HG03060 (cell line): Measurements from ENCODE around the gene COL19A1.
"Not testable (repeated sequence)": the region's sequence is repeated elsewhere in the genome, so short reads cannot be mapped to it uniquely, and the experiment has no call there.

ENCODE experiments used
- ATAC-seq: cut with Tn5 transposase; IDR thresholded peaks from one replicate; pipeline ENCODE4 v1.9.1; 2021; ENCODE audit warnings: low read depth, moderate number of reproducible peaks; ENCODE audit not compliant: unreplicated experiment

The COL19A1 gene

DNA sequence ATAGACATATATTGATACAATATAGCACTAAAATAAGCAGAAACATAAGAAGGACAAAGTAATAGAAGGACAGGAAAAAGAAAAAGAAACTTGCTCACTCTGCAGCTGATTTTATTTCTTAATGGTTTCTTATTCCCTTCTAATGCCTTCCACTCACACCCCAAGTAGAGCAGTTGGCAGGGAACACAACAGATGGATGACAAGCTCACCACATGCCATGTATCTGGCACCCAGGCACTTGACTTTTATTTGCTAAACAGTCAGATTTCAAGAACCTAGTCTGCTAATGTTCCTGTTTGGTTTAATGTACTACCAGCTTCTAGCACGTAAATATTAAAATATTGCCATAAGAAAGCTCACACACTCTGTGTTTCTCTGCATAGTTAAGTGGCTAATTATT, 87.1 kb downstream of the COL19A1 start:
- no peak for ATAC-seq

DNA sequence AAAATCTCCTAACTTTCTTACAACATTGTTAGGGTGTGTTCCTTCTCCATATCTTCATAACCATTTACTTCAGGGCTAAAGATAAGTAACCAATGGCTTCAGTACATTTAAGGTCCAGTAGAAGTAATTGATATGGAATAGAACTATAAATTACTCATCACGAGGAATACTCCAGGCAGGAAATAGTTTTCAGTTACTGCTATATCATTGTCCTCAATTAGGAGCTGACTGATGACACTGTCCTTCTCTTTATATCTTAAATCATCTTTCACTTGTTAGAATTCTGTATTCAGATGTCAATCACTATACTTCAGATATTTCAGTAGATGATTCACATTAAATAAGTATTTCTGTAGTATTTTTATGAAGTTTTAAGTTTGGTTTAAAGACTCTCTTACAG, 88.4 kb downstream of the COL19A1 start:
- ATAC-seq, result no peak

GRCh38 chr6:69957985-69958559, 91.7 kb downstream of the COL19A1 start:
- no peak for ATAC-seq

GRCh38 chr6:69958978-69959377, 92.6 kb downstream of the COL19A1 start:
- ATAC-seq, result no peak

GRCh38 chr6:69965974-69966373, 99.6 kb downstream of the COL19A1 start:
- not testable (repeated sequence) for ATAC-seq

GRCh38 chr6:69973138-69973537, 106.8 kb downstream of the COL19A1 start:
- no peak for ATAC-seq

GRCh38 chr6:69973763-69974162, 107.4 kb downstream of the COL19A1 start:
- no peak for ATAC-seq

DNA sequence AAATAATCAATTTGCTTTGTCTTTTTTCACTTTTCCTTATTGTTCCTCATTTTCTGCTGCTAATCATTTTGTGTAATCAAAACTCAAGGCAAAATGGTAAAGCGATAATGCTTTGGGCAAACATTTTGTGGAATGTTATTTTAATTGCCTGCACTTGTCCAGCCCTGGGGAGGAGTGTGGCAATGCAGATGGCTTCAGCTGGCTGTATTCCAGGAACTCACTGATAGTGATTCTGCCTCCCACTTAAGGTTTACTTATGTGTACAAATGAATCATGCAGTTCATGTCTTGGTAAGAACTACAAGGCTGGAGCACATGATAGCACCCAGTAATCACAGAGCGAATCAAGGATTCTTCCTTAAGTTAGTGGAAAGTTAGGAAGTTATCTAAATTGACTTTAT, 107.8 kb downstream of the COL19A1 start:
- no peak for ATAC-seq

GRCh38 chr6:69976591-69977090, 110.3 kb downstream of the COL19A1 start:
- no peak for ATAC-seq

DNA sequence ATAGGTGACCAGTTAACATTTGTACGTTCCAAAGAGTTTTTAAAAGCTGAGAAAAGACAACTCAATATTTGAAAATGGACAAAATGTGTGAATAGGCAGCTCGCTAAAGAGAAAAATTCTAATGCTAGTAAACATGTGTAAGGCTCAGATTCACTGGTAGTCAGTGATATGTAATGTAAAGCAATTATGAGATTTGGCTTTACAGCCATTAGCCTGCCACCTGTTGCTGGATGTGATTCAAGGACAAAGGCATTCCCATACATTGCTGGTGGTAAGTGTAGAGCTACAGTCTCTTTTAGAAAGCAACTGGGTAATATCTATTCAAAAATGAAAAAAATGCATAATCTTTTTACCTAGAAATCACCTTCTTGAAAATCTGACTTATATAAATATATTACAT, 114.3 kb downstream of the COL19A1 start:
- no peak for ATAC-seq

DNA sequence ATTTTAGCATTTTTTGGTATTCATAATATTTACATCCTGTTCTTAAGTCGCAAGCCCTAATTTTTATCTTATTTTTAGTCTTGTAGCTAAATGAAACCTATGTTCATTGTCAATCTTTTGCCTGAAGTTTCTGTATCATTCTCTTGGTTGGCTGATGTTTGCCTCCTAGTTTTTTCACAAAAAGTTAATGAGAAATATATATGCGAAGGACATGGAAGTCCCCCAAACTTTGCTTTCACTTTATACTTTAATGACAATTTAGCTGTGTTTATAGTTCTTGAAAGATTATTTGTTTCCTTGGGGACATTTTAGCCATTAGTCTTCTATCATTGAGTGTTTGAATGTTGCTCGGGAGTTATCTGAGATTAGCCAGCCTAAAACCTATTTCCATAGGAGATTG, 118.2 kb downstream of the COL19A1 start:
- ATAC-seq, result no peak

GRCh38 chr6:69985180-69985579, 118.8 kb downstream of the COL19A1 start:
- ATAC-seq, result no peak

DNA sequence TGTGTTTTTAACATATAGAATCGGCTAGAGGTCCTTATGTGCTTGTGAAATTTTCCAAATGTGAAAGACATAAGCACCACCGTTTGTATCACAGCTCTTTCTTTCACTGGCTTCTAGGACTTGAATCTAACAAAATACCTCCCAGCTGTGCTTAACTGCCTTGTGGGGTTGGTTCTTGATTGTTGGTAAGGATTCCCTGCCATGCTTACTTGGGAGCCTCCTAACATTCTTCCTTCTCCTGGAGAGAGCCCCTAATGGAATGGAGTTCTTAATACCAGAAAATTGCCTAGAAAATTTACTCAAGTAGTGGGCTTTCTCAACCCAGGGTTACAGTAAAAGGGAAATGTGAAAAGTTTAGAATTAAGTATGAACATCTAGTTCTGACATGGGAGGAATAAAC, 121.2 kb downstream of the COL19A1 start:
- ATAC-seq, result no peak

GRCh38 chr6:69988458-69989126, 122.2 kb downstream of the COL19A1 start:
- no peak for ATAC-seq

DNA sequence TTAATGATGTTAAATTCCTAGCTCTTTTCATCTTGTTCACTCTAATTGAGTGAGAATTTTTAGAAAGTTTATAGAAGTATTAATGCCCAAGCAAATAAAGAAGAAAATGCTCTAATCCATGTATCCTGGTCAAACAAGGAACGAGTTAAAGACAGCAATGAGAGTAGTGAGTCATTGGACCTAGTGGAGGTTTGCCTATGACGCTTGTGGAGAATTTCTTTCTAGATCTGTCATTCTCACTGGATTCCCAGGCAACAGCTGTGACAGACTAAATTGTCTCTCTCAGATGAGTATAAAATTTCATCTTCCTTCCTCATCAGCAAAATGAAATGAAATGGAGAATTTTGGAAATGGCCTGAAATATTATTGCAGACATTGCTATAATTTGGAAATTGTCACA, 127.9 kb downstream of the COL19A1 start:
- no peak for ATAC-seq

GRCh38 chr6:70008189-70008588, 141.8 kb downstream of the COL19A1 start:
- no peak for ATAC-seq

- ATAC-seq, result not testable (repeated sequence)
Measured at GRCh38 chr6:70010339-70010738, 144.0 kb downstream of the COL19A1 start.

DNA sequence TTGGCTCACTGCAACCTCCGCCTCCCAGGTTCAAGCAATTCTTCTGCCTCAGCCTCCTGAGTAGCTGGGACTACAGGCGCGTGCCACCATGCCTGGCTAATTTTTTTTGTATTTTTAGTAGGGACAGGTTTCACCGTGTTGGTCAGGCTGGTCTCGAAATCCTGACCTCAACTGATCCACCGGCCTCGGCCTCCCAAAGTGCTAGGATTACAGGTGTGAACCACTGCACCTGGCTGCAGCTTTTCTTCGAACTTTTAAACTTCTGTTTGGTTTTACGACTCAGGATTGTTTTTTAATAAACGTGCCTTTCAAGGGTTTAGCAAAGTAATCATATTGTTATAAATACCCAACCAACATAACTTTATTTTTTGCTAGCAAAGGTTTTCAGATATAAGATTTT, 156.8 kb downstream of the COL19A1 start:
- not testable (repeated sequence) for ATAC-seq

GRCh38 chr6:70028246-70028645, 161.9 kb downstream of the COL19A1 start:
- no peak for ATAC-seq

DNA sequence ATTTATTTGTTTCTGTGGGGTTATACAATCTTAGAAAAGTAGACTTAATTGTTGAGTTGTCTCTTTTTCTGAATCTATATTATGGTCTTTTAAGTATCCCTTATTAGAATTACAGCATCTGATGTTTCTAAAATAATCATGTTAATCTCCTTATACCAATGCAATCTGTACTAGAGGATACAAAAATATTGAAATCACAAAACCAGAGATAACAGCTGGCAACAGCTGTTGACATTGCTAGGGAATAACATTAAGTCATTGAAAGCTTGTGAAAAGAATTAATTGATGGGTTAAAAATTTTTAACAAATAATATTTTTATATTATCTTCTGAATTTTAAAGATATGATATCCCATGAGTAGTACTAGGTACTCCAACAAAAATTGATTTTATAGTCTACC, 162.6 kb downstream of the COL19A1 start:
- no peak for ATAC-seq

GRCh38 chr6:70033781-70034180, 167.4 kb downstream of the COL19A1 start:
- ATAC-seq, result no peak

DNA sequence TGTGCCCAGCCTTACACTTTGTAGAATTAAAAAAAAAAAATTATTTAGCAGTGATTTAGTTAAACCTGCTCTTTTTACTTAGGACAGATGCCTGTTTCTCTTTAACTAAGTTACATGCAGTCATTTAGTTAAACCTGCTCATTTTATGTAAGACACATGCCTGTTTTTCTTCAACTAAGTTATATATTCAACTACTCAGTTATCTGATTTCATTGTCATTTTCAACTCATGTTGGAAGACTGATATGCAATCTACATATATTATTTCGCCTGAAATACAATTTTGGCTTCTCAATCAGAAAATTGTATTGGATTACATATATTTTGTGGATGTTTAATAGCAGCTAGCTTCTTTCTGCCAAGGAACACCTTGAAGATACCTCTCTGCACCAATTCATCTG, 171.1 kb downstream of the COL19A1 start:
- ATAC-seq, result no peak
